ENCODE data around the gene CSNK2B.

CSNK2B gene

DNA sequence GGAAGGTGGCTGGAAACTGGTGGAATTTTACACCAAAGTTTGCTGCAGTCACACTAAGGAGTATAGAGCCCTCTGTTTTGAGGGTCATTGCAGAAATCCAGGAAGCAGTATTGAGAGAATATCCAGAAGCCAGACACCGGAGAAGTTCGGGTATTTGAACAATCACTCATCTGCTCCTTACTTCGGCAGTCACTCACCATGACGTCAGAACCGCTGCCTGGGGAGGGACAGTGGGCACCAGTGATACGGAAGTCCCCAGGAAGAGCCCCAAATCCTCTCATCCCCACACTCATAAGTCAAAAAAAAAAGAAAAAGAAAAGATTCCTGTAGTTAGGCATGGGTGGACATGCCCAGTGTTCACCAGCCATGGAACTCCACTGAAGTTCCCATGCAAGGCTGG lies 11.0 kb downstream of the CSNK2B start:
- no peak for DNase-seq (ENCODE audit: low spot score)
- H3K4me1 ChIP-seq (ENCODE audit: insufficient read depth, poor library complexity, severe bottlenecking), result no peaks in the 10 kb centered on the region
- ATAC-seq (ENCODE audit: low read depth), result no peak

DNA sequence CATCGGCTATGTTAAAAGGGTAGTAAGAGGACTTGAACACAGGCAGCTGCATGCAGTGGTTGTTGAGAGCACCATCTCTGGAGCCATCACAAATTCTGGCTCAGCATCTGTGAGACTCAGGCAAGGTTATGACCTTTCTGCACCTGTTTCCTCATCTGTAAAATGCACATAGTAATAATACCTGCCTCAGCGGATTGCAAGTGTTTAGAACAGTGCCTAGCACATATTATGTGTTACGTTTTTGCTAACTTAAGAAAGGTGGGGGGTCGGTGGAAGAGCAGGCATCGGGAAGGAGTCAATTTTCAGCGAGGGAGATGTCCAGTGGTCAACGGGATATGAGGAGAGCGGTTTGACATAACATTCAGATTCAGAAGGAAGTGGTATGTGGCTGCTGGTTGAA lies 12.1 kb downstream of the CSNK2B start:
- Histone ChIP-seq H3K27ac (ENCODE audit: poor library complexity, severe bottlenecking) (no peak overlapping the region), H3K9me3 (ENCODE audit: severe bottlenecking) (no peaks in the 10 kb centered on the region), H3K4me3 (ENCODE audit: severe bottlenecking) (no peak overlapping the region), H3K36me3 (ENCODE audit: low read depth) (no peaks in the 10 kb centered on the region; the same call in 1 of the 2 replicates), H3K4me1 (ENCODE audit: insufficient read depth, poor library complexity, severe bottlenecking) (no peaks in the 10 kb centered on the region), H3K27me3 (ENCODE audit: insufficient read depth, poor library complexity, severe bottlenecking) (no peaks in the 10 kb centered on the region)
- DNase-seq (ENCODE audit: low spot score) (no peak), ATAC-seq (ENCODE audit: low read depth) (no peak)
- TF ChIP-seq, protein P1, sequence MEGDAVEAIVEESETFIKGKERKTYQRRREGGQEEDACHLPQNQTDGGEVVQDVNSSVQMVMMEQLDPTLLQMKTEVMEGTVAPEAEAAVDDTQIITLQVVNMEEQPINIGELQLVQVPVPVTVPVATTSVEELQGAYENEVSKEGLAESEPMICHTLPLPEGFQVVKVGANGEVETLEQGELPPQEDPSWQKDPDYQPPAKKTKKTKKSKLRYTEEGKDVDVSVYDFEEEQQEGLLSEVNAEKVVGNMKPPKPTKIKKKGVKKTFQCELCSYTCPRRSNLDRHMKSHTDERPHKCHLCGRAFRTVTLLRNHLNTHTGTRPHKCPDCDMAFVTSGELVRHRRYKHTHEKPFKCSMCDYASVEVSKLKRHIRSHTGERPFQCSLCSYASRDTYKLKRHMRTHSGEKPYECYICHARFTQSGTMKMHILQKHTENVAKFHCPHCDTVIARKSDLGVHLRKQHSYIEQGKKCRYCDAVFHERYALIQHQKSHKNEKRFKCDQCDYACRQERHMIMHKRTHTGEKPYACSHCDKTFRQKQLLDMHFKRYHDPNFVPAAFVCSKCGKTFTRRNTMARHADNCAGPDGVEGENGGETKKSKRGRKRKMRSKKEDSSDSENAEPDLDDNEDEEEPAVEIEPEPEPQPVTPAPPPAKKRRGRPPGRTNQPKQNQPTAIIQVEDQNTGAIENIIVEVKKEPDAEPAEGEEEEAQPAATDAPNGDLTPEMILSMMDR (IDR thresholded peaks at IDR 0.05; ENCODE audit: poor library complexity, severe bottlenecking), result no peak

More for the DNA sequence above, 11.0 kb downstream of the CSNK2B start:
- TF ChIP-seq, protein P1 (IDR thresholded peaks at IDR 0.05; ENCODE audit: poor library complexity, severe bottlenecking), result no peak
- peaks cover 9% of the 10 kb centered on the region for H3K36me3 ChIP-seq (ENCODE audit: low read depth)
- no peaks in the 10 kb centered on the region for H3K27me3 ChIP-seq (ENCODE audit: insufficient read depth, poor library complexity, severe bottlenecking)
- no peak overlapping the region for H3K27ac ChIP-seq (ENCODE audit: poor library complexity, severe bottlenecking)
- no peaks in the 10 kb centered on the region for H3K9me3 ChIP-seq (ENCODE audit: severe bottlenecking)
- no peak overlapping the region for H3K4me3 ChIP-seq (ENCODE audit: severe bottlenecking)

DNA sequence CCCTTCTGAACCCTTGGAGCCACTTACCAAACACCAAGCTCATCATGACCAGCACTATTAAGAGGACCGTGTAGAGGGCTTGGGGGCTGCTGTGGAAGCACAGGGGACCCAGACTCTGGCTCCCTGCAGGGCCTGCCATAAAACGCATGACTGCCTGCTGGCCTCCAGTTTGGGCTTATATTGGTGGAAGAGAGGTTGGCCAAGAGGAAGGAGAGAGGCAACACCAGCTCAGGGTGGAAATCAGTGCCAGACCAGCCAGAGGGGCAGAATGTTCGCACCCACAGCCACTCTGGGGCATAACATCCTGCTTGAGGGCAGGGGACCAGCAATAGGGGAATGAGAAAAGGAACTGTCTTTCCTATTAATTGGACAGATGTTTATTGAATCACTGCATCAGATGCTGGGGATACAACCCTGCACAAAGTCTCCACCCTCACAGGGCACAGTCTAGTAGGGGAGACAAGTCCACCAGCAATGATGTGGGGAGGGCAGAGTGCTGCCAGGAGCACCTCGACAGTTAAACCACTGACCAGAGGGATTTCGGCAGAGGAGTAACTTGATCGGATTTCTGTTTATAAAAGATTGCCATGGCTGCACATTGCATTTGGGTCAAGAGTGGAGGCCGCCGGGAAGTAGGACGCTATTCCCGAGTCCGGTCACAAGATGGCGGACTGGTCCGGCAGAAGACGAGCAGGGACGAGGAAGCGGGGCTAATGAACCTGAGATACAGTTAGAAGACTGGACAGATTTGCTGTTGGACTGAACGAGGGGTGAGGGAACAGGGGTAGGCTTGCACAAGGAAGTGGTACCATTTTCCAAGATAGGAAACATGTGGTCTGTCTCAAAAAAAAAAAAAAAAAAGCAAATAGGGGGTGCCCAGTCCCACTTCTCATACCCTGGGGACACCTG lies 14.6 kb downstream of the CSNK2B start, which contains the start of gene LY6G5C:
Gene LY6G5C (minus strand): TSS at position 842 of the 909 bp plus-strand sequence. CDS start 694 bp downstream, at position 148.
- no peaks in the 10 kb centered on the region for H3K4me1 ChIP-seq (ENCODE audit: insufficient read depth, poor library complexity, severe bottlenecking)
- H3K36me3 ChIP-seq (ENCODE audit: low read depth), result no peaks in the 10 kb centered on the region
- ATAC-seq (ENCODE audit: low read depth), result peak; percentile 77
- H3K27ac ChIP-seq (ENCODE audit: poor library complexity, severe bottlenecking), result peak within 1 kb of the TSS; percentile 52
- TF ChIP-seq, protein P1 (IDR thresholded peaks at IDR 0.05; ENCODE audit: poor library complexity, severe bottlenecking), result peak; percentile 79
- DNase-seq (ENCODE audit: low spot score), result no peak
- H3K9me3 ChIP-seq (ENCODE audit: severe bottlenecking), result no peaks in the 10 kb centered on the region
- peak within 1 kb of the TSS; percentile 33 for H3K4me3 ChIP-seq (ENCODE audit: severe bottlenecking)
- H3K27me3 ChIP-seq (ENCODE audit: insufficient read depth, poor library complexity, severe bottlenecking), result no peaks in the 10 kb centered on the region

DNA sequence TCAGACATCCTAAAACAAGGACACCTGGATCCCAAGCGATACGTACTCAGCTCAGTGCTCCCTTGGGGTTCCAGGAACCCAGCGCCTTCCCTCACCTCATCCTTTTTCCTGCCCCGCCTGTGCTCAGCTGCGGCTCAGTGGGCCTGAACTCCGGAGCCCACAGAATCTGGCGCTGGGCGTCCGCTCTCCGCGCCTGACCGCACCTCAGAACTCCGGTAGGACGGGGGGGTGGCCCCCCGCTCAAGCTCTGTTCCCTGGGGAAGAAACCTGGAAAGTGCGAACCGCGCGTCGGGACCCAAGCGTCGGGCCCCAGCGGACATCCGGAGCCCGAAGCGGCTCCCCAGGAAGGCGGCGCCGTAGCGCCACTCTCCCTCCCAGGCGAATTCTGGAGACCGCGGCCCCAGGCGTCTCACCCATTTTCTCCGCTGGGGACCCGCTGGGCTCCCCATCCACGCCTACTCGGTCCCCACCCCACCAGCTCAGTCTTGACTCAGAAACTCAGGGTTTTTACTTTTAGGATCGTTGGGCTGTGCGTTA lies 15.3 kb downstream of the CSNK2B start:
- no peaks in the 10 kb centered on the region for H3K36me3 ChIP-seq (ENCODE audit: low read depth)
- no peaks in the 10 kb centered on the region for H3K27me3 ChIP-seq (ENCODE audit: insufficient read depth, poor library complexity, severe bottlenecking)
- TF ChIP-seq, protein P1 (IDR thresholded peaks at IDR 0.05; ENCODE audit: poor library complexity, severe bottlenecking), result peak; percentile 25
- DNase-seq (ENCODE audit: low spot score) (no peak), ATAC-seq (ENCODE audit: low read depth) (peak; percentile 60)
- H3K27ac ChIP-seq (ENCODE audit: poor library complexity, severe bottlenecking), result peak overlapping the region; percentile 52
- peak overlapping the region; percentile 33 for H3K4me3 ChIP-seq (ENCODE audit: severe bottlenecking)
- no peaks in the 10 kb centered on the region for H3K4me1 ChIP-seq (ENCODE audit: insufficient read depth, poor library complexity, severe bottlenecking)
- H3K9me3 ChIP-seq (ENCODE audit: severe bottlenecking), result no peaks in the 10 kb centered on the region
